BE2C (cell line): ENCODE results near the gene ABI3BP.
A peak's percentile ranks its signal among the peaks of the same experiment; 100 is the strongest.

Experiments
- DNase-seq: peaks from one replicate; pipeline ENCODE4 v3.0.0-alpha.2; 2020
- H3K27me3 ChIP-seq: fragments of 250-450 bp; sonication (Bioruptor Pico); 2 replicates; pipeline ENCODE4 v1.5.1; 2020; ENCODE audit warnings: mild to moderate bottlenecking
- H3K36me3 ChIP-seq: fragments of 250-450 bp; sonication (Bioruptor Pico); 2 replicates; pipeline ENCODE4 v1.5.1; 2020; ENCODE audit warnings: mild to moderate bottlenecking
- H3K4me1 ChIP-seq: fragments of 250-450 bp; sonication (Bioruptor Pico); 2 replicates; pipeline ENCODE4 v1.5.1; 2020
- H3K4me3 ChIP-seq: 2 replicates; pipeline ENCODE4 v1.5.1; 2011; ENCODE audit warnings: low read depth, low read length
- H3K9me3 ChIP-seq: fragments of 250-450 bp; sonication (Bioruptor Pico); 2 replicates; pipeline ENCODE4 v1.5.1; 2020
- CTCF ChIP-seq: IDR thresholded peaks from 2 replicates; pipeline ENCODE4 v1.5.1; 2012; ENCODE audit warnings: mild to moderate bottlenecking, low read depth, low read length

ABI3BP gene

GRCh38 chr3:100880845-100881244 is 112.4 kb downstream of the ABI3BP start:
- no peak for DNase-seq
- no peak overlapping the region for H3K4me3 ChIP-seq

GRCh38 chr3:100880072-100880471 is 113.1 kb downstream of the ABI3BP start:
- no peaks in the 10 kb centered on the region for H3K27me3 ChIP-seq
- no peaks in the 10 kb centered on the region for H3K9me3 ChIP-seq
- peak; percentile 25 for DNase-seq
- H3K4me3 ChIP-seq: no peak overlapping the region
- H3K4me1 ChIP-seq: peaks cover 9% of the 10 kb centered on the region
- H3K36me3 ChIP-seq: no peaks in the 10 kb centered on the region
- no peak for TF ChIP-seq CTCF

More at GRCh38 chr3:100880845-100881244, 112.4 kb downstream of the ABI3BP start:
- H3K4me1 ChIP-seq: peaks cover 6% of the 10 kb centered on the region; the same call in 1 of the 2 replicates
- H3K36me3 ChIP-seq: no peaks in the 10 kb centered on the region
- TF ChIP-seq CTCF: no peak
- H3K27me3 ChIP-seq: no peaks in the 10 kb centered on the region
- H3K9me3 ChIP-seq: no peaks in the 10 kb centered on the region

- Histone ChIP-seq H3K4me1 (peaks cover 13% of the 10 kb centered on the region), H3K4me3 (no peak overlapping the region), H3K36me3 (no peaks in the 10 kb centered on the region), H3K9me3 (no peaks in the 10 kb centered on the region), H3K27me3 (no peaks in the 10 kb centered on the region)
- TF ChIP-seq CTCF: no peak
- DNase-seq: no peak
These were observed 113.9 kb downstream of the ABI3BP start for GRCh38 chr3:100879195-100879810.

- Histone ChIP-seq H3K4me1 (peaks cover 10% of the 10 kb centered on the region), H3K4me3 (no peak overlapping the region), H3K36me3 (no peaks in the 10 kb centered on the region), H3K27me3 (no peaks in the 10 kb centered on the region), H3K9me3 (no peaks in the 10 kb centered on the region)
- no peak for TF ChIP-seq CTCF
- no peak for DNase-seq
These were observed 115.9 kb downstream of the ABI3BP start for GRCh38 chr3:100877286-100877685.

GRCh38 chr3:100875239-100875638 is 118.0 kb downstream of the ABI3BP start:
- Histone ChIP-seq H3K9me3 (no peaks in the 10 kb centered on the region), H3K4me1 (peaks cover 10% of the 10 kb centered on the region), H3K36me3 (no peaks in the 10 kb centered on the region), H3K4me3 (no peak overlapping the region), H3K27me3 (no peaks in the 10 kb centered on the region)
- TF ChIP-seq CTCF: no peak
- DNase-seq: peak; percentile 31

GRCh38 chr3:100873611-100874010 is 119.6 kb downstream of the ABI3BP start:
- no peak for TF ChIP-seq CTCF
- H3K9me3 ChIP-seq: no peaks in the 10 kb centered on the region
- peaks cover 8% of the 10 kb centered on the region for H3K4me1 ChIP-seq
- DNase-seq: no peak
- H3K36me3 ChIP-seq: no peaks in the 10 kb centered on the region
- H3K27me3 ChIP-seq: no peaks in the 10 kb centered on the region
- no peak overlapping the region for H3K4me3 ChIP-seq
